ENCODE measurements around the gene GSTM3.
"Not testable (repeated sequence)": the region's sequence is repeated elsewhere in the genome, so short reads cannot be mapped to it uniquely, and the experiment has no call there.

- not testable (repeated sequence) for TF ChIP-seq CTCF (IDR thresholded peaks at IDR 0.05; ENCODE audit: low read depth, low read length, poor library complexity, severe bottlenecking); EZH2phosphoT487 (IDR thresholded peaks at IDR 0.05; ENCODE audit: borderline replicate concordance, low read length)
Measured at GRCh38 chr1:109709822-109710221, 31.0 kb downstream of the GSTM3 start.

Data from DOHH2 (cell line).